HepG2 (cell line): ENCODE data around the gene ING2. TPM values are rescaled to one million over a fixed set of nuclear protein-coding genes. Genes with fewer than 3 reads are reported as not detected.

ENCODE experiments used
- CEBPG ChIP-seq: IDR thresholded peaks from 2 replicates; pipeline ENCODE4 v1.6.1; 2016
- HCFC1 ChIP-seq: fragments of 150-350 bp; IDR thresholded peaks from 2 replicates; pipeline ENCODE4 v1.6.1; 2014; ENCODE audit warnings: low read depth, low read length
- SAP130 ChIP-seq: IDR thresholded peaks from 2 replicates; pipeline ENCODE4 v1.6.1; 2016; ENCODE audit warnings: low read depth
- SOX13 ChIP-seq, 3 experiments: fragments of 450-650 bp in 1 of 3; sonication (generic) in 1 of 3; formaldehyde crosslinking in 1 of 3; IDR thresholded peaks in 2 of 3; conservative IDR thresholded peaks in 1 of 3; 2 replicates each; pipeline versions ENCODE4 v1.5.0 to v1.6.1; 2016 to 2020; ENCODE audit warnings: antibody characterized with exemption in 1 of 3, mild to moderate bottlenecking in 1 of 3, missing compliant biosample characterization in 1 of 3, missing genetic modification reagents in 1 of 3, moderate library complexity in 1 of 3
- THYN1 ChIP-seq: sonication (generic); formaldehyde crosslinking; IDR thresholded peaks from 2 replicates; pipeline ENCODE4 v1.8.1; 2023; ENCODE audit warnings: low read depth, mild to moderate bottlenecking, moderate library complexity, missing genetic modification reagents, borderline replicate concordance
- polyA plus RNA-seq, 8 experiments: library from polyadenylated mRNA; depleted of rRNA in 3 of 8; stranded (reverse) in 7 of 8; unstranded in 1 of 8; fragments of >200 nt; fragmentation: Illumina TruSeq in 4 of 8; extraction: Trizol in 4 of 8; gene quantifications; 2 replicates each; pipeline versions ENCODE4 v1.2.1 to v1.2.3, GENCODE V29; 2011 to 2016; ENCODE audit warnings: low read depth in 4 of 8, missing spikeins in 1 of 8, mixed read lengths in 1 of 8; ENCODE audit not compliant: insufficient read depth in 1 of 8
- total RNA-seq, 5 experiments: library from RNA; depleted of rRNA; stranded (reverse); fragments of >200 nt; fragmentation: Illumina TruSeq; extraction: Trizol; gene quantifications; 2 replicates each; pipeline ENCODE4 v1.2.3, GENCODE V29; 2016; ENCODE audit warnings: low read depth in 1 of 5
- TF ChIP-seq, protein P1 (sequence below): sonication (generic); formaldehyde crosslinking; IDR thresholded peaks from 2 replicates; pipeline ENCODE4 v1.5.1; 2020; ENCODE audit warnings: mild to moderate bottlenecking, missing genetic modification reagents, borderline replicate concordance
- TF ChIP-seq, protein P2 (sequence below): sonication (generic); formaldehyde crosslinking; IDR thresholded peaks from 2 replicates; pipeline ENCODE4 v1.8.1; 2023; ENCODE audit warnings: missing genetic modification reagents, inconsistent platforms, borderline replicate concordance
- TF ChIP-seq, protein P3 (sequence below): sonication (generic); formaldehyde crosslinking; IDR thresholded peaks from 2 replicates; pipeline ENCODE4 v1.4.0; 2020; ENCODE audit warnings: missing genetic modification reagents, borderline replicate concordance
- TF ChIP-seq, protein P4 (sequence below): sonication (generic); formaldehyde crosslinking; IDR thresholded peaks from 2 replicates; pipeline ENCODE4 v1.5.1; 2020; ENCODE audit warnings: mild to moderate bottlenecking, missing genetic modification reagents, borderline replicate concordance

ING2 gene
- total and polyA plus RNA-seq, 2 of the 13 experiments (the other 11 are each of a cell fraction or from before 2014, with no cell fraction given): 6.6 to 12.4 TPM

DNA sequence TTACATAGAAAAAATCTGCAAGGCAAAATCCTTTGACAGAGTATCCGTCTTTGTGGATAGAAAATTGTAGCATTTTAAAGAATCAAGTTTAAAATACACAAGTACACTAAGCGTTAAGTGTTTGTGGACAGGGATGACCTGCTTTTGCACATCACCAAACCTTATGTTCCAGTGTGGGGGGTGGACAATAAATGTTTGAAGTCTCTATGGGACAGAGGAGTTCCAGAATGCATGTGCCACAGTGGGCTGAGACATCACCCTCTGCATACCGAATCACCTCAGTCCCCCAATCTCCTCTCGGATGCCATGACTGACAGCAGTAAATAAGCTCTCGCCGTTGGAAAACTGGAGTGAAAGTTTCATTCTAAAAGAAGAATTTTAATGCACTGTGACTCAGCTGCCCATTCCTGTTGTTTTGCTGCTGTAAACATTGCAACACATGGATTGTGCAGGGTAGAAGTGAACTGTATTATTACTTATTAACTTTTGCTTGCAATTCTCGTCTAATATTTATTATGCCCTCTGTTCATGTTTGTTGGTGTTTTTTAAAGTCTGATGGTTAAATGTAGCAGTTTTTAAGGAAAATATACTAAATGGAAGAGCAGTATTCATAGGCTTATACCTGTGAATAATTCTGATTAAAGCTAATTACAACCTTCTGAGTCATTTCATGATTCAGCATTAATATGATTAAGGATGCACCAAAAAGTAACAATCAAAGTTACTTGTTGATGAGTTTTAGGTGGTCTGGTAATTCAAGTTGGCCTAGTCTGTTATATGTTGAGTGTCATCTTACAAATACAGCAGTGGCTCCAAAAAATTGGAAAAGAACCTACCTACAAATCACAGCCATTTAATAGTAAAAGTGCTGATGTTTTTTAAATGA, 36.4 kb upstream of the ING2 start (continued):
- TF ChIP-seq, protein P1, sequence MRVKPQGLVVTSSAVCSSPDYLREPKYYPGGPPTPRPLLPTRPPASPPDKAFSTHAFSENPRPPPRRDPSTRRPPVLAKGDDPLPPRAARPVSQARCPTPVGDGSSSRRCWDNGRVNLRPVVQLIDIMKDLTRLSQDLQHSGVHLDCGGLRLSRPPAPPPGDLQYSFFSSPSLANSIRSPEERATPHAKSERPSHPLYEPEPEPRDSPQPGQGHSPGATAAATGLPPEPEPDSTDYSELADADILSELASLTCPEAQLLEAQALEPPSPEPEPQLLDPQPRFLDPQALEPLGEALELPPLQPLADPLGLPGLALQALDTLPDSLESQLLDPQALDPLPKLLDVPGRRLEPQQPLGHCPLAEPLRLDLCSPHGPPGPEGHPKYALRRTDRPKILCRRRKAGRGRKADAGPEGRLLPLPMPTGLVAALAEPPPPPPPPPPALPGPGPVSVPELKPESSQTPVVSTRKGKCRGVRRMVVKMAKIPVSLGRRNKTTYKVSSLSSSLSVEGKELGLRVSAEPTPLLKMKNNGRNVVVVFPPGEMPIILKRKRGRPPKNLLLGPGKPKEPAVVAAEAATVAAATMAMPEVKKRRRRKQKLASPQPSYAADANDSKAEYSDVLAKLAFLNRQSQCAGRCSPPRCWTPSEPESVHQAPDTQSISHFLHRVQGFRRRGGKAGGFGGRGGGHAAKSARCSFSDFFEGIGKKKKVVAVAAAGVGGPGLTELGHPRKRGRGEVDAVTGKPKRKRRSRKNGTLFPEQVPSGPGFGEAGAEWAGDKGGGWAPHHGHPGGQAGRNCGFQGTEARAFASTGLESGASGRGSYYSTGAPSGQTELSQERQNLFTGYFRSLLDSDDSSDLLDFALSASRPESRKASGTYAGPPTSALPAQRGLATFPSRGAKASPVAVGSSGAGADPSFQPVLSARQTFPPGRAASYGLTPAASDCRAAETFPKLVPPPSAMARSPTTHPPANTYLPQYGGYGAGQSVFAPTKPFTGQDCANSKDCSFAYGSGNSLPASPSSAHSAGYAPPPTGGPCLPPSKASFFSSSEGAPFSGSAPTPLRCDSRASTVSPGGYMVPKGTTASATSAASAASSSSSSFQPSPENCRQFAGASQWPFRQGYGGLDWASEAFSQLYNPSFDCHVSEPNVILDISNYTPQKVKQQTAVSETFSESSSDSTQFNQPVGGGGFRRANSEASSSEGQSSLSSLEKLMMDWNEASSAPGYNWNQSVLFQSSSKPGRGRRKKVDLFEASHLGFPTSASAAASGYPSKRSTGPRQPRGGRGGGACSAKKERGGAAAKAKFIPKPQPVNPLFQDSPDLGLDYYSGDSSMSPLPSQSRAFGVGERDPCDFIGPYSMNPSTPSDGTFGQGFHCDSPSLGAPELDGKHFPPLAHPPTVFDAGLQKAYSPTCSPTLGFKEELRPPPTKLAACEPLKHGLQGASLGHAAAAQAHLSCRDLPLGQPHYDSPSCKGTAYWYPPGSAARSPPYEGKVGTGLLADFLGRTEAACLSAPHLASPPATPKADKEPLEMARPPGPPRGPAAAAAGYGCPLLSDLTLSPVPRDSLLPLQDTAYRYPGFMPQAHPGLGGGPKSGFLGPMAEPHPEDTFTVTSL (CRISPR knock-in tag): 0 out of 2 replicates have a peak, but pooled peaks have one; percentile 26
- TF ChIP-seq CEBPG (CRISPR knock-in tag) (peak; percentile 50; the same call in 1 of the 2 replicates), SOX13 (IDR thresholded peaks at IDR 0.05) (no peak), SOX13 (CRISPR knock-in tag; conservative IDR thresholded peaks at IDR 0.05 in 1 of 2, IDR thresholded peaks at IDR 0.05 in 1 of 2) (peak in 1 of 2 experiments; percentile 37; a peak in 1 of 4 replicates), SAP130 (CRISPR knock-in tag) (peak; percentile 42), HCFC1 (no peak), THYN1 (no peak)
- TF ChIP-seq, protein P2, sequence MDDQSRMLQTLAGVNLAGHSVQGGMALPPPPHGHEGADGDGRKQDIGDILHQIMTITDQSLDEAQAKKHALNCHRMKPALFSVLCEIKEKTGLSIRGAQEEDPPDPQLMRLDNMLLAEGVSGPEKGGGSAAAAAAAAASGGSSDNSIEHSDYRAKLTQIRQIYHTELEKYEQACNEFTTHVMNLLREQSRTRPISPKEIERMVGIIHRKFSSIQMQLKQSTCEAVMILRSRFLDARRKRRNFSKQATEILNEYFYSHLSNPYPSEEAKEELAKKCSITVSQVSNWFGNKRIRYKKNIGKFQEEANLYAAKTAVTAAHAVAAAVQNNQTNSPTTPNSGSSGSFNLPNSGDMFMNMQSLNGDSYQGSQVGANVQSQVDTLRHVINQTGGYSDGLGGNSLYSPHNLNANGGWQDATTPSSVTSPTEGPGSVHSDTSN (CRISPR knock-in tag): no peak
- TF ChIP-seq, protein P3, sequence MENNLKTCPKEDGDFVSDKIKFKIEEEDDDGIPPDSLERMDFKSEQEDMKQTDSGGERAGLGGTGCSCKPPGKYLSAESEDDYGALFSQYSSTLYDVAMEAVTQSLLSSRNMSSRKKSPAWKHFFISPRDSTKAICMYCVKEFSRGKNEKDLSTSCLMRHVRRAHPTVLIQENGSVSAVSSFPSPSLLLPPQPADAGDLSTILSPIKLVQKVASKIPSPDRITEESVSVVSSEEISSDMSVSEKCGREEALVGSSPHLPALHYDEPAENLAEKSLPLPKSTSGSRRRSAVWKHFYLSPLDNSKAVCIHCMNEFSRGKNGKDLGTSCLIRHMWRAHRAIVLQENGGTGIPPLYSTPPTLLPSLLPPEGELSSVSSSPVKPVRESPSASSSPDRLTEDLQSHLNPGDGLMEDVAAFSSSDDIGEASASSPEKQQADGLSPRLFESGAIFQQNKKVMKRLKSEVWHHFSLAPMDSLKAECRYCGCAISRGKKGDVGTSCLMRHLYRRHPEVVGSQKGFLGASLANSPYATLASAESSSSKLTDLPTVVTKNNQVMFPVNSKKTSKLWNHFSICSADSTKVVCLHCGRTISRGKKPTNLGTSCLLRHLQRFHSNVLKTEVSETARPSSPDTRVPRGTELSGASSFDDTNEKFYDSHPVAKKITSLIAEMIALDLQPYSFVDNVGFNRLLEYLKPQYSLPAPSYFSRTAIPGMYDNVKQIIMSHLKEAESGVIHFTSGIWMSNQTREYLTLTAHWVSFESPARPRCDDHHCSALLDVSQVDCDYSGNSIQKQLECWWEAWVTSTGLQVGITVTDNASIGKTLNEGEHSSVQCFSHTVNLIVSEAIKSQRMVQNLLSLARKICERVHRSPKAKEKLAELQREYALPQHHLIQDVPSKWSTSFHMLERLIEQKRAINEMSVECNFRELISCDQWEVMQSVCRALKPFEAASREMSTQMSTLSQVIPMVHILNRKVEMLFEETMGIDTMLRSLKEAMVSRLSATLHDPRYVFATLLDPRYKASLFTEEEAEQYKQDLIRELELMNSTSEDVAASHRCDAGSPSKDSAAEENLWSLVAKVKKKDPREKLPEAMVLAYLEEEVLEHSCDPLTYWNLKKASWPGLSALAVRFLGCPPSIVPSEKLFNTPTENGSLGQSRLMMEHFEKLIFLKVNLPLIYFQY (CRISPR knock-in tag): no peak
- TF ChIP-seq, protein P4, sequence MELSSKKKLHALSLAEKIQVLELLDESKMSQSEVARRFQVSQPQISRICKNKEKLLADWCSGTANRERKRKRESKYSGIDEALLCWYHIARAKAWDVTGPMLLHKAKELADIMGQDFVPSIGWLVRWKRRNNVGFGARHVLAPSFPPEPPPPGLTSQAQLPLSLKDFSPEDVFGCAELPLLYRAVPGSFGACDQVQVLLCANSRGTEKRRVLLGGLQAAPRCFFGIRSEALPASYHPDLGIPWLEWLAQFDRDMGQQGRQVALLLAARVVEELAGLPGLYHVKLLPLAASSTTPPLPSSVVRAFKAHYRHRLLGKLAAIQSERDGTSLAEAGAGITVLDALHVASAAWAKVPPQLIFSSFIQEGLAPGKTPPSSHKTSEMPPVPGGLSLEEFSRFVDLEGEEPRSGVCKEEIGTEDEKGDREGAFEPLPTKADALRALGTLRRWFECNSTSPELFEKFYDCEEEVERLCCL (CRISPR knock-in tag): no peak
